Lower lobe of right lung (tissue), 2 donors: ENCODE measurements around the gene TSNAX. TPM values are rescaled to one million over a fixed set of nuclear protein-coding genes. Genes with fewer than 3 reads are reported as not detected.

ENCODE experiments used
- ATAC-seq, 2 donors: fragments of 200-7000 bp; cut with Tn5 transposase; one replicate each; pipeline ENCODE4 v1.9.1; 2020 to 2022; ENCODE audit warnings: mild to moderate bottlenecking in 2 of 2, moderate library complexity in 2 of 2
- DNase-seq: peaks from one replicate; pipeline ENCODE4 v3.0.0-alpha.2; 2020
- H3K27ac ChIP-seq: fragments of 200-600 bp; one replicate; pipeline ENCODE4 v1.8.0; 2022
- H3K27me3 ChIP-seq: fragments of 200-600 bp; one replicate; pipeline ENCODE4 v1.8.0; 2022; ENCODE audit warnings: low read depth
- H3K36me3 ChIP-seq: fragments of 200-600 bp; one replicate; pipeline ENCODE4 v1.8.0; 2022; ENCODE audit warnings: mild to moderate bottlenecking
- H3K4me1 ChIP-seq: fragments of 200-600 bp; one replicate; pipeline ENCODE4 v1.8.0; 2022
- H3K4me3 ChIP-seq: fragments of 200-600 bp; one replicate; pipeline ENCODE4 v1.8.0; 2022; ENCODE audit warnings: mild to moderate bottlenecking
- H3K9me3 ChIP-seq: fragments of 200-600 bp; one replicate; pipeline ENCODE4 v1.8.0; 2022
- intact Hi-C: fragments of 100-400 bp; cut with DNase I; formaldehyde crosslinking; loops from one replicate; pipeline ENCODE4 v1.11.0; 2022
- total RNA-seq: library from RNA; stranded (reverse); fragmentation: NEBNext Ultra II Directional; extraction: Animal tissue kit (Norgen Biotek cat#: 25700); gene quantifications from one replicate; pipeline ENCODE4 v1.2.1, GENCODE V29; 2021
- TF ChIP-seq, protein P1 (sequence below): fragments of 200-600 bp; IDR thresholded peaks from one replicate; pipeline ENCODE4 v1.8.0; 2022; ENCODE audit warnings: antibody characterized with exemption, mild to moderate bottlenecking
- donor health status: DM: no; HTN: yes; CAD: no; lungs with severe emphysema.

The TSNAX gene
- total RNA-seq, 1 donor from 2014 or later: 38.4 TPM

DNA sequence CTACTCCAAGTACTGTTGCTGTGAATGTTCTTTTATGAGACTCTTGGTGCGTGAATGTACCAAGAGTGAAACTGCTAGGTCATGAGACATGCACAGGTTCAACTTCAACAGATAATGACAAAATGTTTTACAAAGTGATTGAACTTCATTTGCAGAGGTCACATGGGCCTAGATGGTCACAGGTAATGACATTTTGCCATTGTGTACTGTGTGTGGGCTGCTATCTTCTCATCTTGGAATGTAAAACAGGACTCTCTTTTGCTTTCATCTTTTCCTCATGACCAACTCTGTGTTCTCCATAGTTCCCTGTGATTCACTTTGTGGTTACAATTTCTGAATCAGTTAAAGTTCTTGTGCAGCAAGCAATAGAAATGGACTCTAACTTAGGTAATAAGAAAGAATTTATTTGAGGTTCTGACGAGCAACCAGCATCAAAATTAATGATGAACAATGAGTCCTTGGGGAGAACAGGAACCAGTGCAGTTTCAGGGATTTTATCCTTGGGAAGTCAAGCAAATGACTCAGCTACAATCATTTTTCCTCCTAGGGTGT is 16.2 kb upstream of the TSNAX start:
- ATAC-seq (no peak), DNase-seq (no peak)
- intact Hi-C loops: no loop called here
- no peak overlapping the region for H3K27ac ChIP-seq
- H3K27me3 ChIP-seq: no peaks in the 10 kb centered on the region
- no peaks in the 10 kb centered on the region for H3K36me3 ChIP-seq
- no peak overlapping the region for H3K4me3 ChIP-seq
- no peaks in the 10 kb centered on the region for H3K9me3 ChIP-seq
- H3K4me1 ChIP-seq: no peaks in the 10 kb centered on the region
- TF ChIP-seq, protein P1, sequence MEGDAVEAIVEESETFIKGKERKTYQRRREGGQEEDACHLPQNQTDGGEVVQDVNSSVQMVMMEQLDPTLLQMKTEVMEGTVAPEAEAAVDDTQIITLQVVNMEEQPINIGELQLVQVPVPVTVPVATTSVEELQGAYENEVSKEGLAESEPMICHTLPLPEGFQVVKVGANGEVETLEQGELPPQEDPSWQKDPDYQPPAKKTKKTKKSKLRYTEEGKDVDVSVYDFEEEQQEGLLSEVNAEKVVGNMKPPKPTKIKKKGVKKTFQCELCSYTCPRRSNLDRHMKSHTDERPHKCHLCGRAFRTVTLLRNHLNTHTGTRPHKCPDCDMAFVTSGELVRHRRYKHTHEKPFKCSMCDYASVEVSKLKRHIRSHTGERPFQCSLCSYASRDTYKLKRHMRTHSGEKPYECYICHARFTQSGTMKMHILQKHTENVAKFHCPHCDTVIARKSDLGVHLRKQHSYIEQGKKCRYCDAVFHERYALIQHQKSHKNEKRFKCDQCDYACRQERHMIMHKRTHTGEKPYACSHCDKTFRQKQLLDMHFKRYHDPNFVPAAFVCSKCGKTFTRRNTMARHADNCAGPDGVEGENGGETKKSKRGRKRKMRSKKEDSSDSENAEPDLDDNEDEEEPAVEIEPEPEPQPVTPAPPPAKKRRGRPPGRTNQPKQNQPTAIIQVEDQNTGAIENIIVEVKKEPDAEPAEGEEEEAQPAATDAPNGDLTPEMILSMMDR: no peak

DNA sequence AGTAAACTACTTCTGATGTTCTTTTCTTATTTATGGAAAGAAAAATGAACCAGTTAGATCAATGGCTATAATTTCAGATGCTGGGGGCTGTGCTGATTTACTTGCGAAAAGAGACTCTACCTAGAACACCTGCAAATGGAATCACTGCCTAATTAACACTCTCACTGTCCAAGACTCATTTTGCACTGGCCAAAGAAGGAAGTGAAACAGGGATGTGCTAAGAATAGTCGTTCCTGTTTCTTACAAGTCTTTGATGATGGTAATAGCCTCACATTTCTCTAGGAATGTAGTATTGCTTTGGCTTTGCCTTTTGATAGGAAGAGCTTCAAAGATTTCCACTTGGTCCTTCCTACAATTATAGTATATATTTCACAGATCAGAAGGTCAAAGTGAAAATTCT is 12.7 kb upstream of the TSNAX start:
- no peak overlapping the region for H3K27ac ChIP-seq
- intact Hi-C loops: no loop called here
- no peaks in the 10 kb centered on the region for H3K36me3 ChIP-seq
- no peaks in the 10 kb centered on the region for H3K4me1 ChIP-seq
- no peaks in the 10 kb centered on the region for H3K27me3 ChIP-seq
- H3K4me3 ChIP-seq: no peak overlapping the region
- no peak for DNase-seq
- TF ChIP-seq, protein P1: no peak
- H3K9me3 ChIP-seq: no peaks in the 10 kb centered on the region
- ATAC-seq: peak in 1 of 2 donors; percentile 62

DNA sequence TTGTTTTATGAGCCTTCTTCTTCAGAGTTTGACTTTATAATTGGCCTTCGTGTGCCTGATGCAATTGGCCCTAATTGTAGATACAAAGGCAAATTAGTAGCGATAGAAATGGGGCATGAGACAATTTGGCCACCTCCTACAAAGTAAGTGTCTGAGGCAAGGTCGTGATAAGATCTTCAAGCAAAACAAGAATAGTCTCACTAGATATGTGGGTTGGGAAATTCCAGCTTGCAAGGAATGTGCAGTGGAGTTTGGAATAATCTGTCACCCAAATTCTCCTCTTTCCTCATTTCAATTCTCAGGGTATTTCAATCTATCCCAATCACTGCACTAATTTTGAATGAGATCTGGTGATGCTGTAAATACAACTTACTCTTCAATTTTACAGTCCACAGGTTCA is 11.4 kb upstream of the TSNAX start:
- TF ChIP-seq, protein P1: no peak
- DNase-seq (no peak), ATAC-seq (no peak)
- H3K36me3 ChIP-seq: no peaks in the 10 kb centered on the region
- H3K4me1 ChIP-seq: no peaks in the 10 kb centered on the region
- intact Hi-C loops: no loop called here
- no peak overlapping the region for H3K4me3 ChIP-seq
- no peak overlapping the region for H3K27ac ChIP-seq
- no peaks in the 10 kb centered on the region for H3K9me3 ChIP-seq
- no peaks in the 10 kb centered on the region for H3K27me3 ChIP-seq

DNA sequence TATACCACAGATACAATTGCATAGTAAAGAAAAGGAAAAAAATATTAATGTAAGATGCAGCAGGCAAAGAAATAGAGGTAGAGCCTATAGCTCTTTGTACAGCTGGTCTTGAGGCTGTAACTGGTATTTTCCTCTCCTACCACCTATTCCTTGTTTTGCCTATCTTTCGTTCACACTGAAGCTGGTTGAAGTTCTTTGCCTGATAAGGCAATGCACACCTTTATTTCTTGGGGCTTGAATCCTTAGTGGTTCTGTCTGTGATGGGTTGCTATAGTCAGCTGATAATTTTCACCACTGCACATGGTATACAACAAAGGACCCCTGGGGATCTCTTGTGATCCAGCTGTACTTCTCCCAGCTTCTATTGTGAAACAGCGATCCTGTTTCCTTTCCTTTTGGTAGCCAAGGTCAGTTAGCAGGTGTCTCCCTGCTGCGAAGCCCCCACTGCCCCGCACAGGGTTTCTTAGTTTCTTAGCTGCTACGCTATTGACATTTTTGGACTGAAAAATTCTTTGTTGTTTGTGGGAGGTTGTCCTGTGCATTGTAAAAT is 9.9 kb upstream of the TSNAX start:
- TF ChIP-seq, protein P1: no peak
- H3K27me3 ChIP-seq: no peaks in the 10 kb centered on the region
- no peak overlapping the region for H3K4me3 ChIP-seq
- no peaks in the 10 kb centered on the region for H3K4me1 ChIP-seq
- DNase-seq (no peak), ATAC-seq (no peak)
- no peaks in the 10 kb centered on the region for H3K9me3 ChIP-seq
- no peak overlapping the region for H3K27ac ChIP-seq
- intact Hi-C loops: no loop called here
- no peaks in the 10 kb centered on the region for H3K36me3 ChIP-seq

DNA sequence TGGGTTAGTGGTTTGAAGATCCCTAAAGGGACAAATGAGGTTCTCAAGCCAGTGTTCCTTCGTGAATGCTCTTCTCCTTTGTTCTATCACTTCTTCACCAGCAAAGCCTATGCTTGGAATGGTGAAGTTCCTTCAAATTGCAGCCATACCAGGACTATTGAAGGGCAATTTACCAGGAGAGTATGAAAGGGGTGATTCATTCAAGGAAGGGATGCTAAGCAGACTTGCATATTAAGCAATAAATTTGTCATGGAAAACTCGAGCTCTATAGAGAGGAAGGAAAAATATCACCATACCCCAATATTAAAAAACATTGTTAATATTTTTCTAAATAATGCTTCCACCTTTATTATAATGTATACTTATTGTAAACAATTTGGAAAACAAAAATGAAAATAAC is 9.3 kb upstream of the TSNAX start:
- TF ChIP-seq, protein P1: no peak
- Histone ChIP-seq H3K36me3 (no peaks in the 10 kb centered on the region), H3K27me3 (no peaks in the 10 kb centered on the region), H3K4me3 (no peak overlapping the region), H3K4me1 (no peaks in the 10 kb centered on the region), H3K9me3 (no peaks in the 10 kb centered on the region), H3K27ac (no peak overlapping the region)
- no peak for DNase-seq
- no peak for ATAC-seq
- intact Hi-C loops: no loop called here
